ENCODE results near the gene MTREX. TPM values are rescaled to one million over a fixed set of nuclear protein-coding genes. Genes with fewer than 3 reads are reported as not detected.

Gene MTREX
- total and polyA plus RNA-seq, 10 of the 15 experiments (the other 5 are each of a cell fraction or from before 2014, with no cell fraction given) = 20.1 to 102 (median 49.0) TPM

- H3K9me3 ChIP-seq (replicated peaks; ENCODE audit: control insufficient read depth, insufficient read depth, low read length) = peaks cover 12% of the 10 kb centered on the region; the same call in 2 of the 3 replicates
- H3K27me3 ChIP-seq (replicated peaks in 1 of 2; ENCODE audit: control insufficient read depth in 2 of 2, insufficient read depth in 2 of 2, low read length in 1 of 2) = no peaks in the 10 kb centered on the region
- SMC1A ChIA-PET (ENCODE audit: uncharacterized antibody, unreplicated experiment) = interaction anchor here (0.7 to 1.4 kb wide), 6 partner anchors 9 to 534 kb away, joined by 3 to 4 read pairs (median 3); no protein-coding TSS in a partner anchor
- CTCF ChIA-PET = interaction anchor here (0.6 to 1.2 kb wide), 4 partner anchors 20 to 966 kb away, joined by 3 to 5 read pairs (median 3); no protein-coding TSS in a partner anchor
- in situ Hi-C loops (cut with MboI) = no loop called here
- DNase-seq (ENCODE audit: low read depth, low spot score) = no peak
- no peak overlapping the region for H3K4me2 ChIP-seq (ENCODE audit: control insufficient read depth, insufficient read depth)
- 97% methylated on average over 3 of the region's 3 CpGs for WGBS (ENCODE audit: insufficient coverage, insufficient replicate concordance, low lambda C conversion rate, missing lambda C conversion rate)
- no peak overlapping the region for H3K27ac ChIP-seq (ENCODE audit: control insufficient read depth, insufficient read depth)
- ATAC-seq = no peak
- H3K4me1 ChIP-seq (ENCODE audit: control insufficient read depth, insufficient read depth, low read length) = no peaks in the 10 kb centered on the region
- H2AFZ ChIP-seq (ENCODE audit: control insufficient read depth, low read depth, low read length) = no peak overlapping the region
- BruUV-seq (replicated peaks) = no TSS peak
- no peak overlapping the region for H3K4me3 ChIP-seq
- POLR2A ChIA-PET = no interaction called here
- H3K36me3 ChIP-seq (ENCODE audit: control insufficient read depth in 2 of 2, insufficient read depth in 2 of 2, low read length in 1 of 2) = peaks cover 3 to 33% of the 10 kb centered on the region in 2 experiments; a peak in 3 of 4 replicates
- H4K20me1 ChIP-seq (ENCODE audit: control insufficient read depth, insufficient read depth) = no peaks in the 10 kb centered on the region
- intact Hi-C loops (cut with micrococcal nuclease; ENCODE audit: unreplicated experiment) = no loop called here
- RAD21 ChIA-PET (ENCODE audit: unreplicated experiment) = no interaction called here
- H3K9ac ChIP-seq (ENCODE audit: control insufficient read depth, insufficient read depth, low read length) = no peak overlapping the region
- no peak for FAIRE-seq
- no peaks in the 10 kb centered on the region for H3K79me2 ChIP-seq (ENCODE audit: control insufficient read depth, insufficient read depth, low read length)
- TF ChIP-seq MEF2B (IDR thresholded peaks at IDR 0.05; ENCODE audit: partially characterized antibody, poor library complexity, severe bottlenecking) (no peak), NR2C2 (IDR thresholded peaks at IDR 0.05; ENCODE audit: borderline replicate concordance, control insufficient read depth, insufficient read length, low read depth) (no peak), BHLHE40 (IDR thresholded peaks at IDR 0.05; ENCODE audit: borderline replicate concordance in 1 of 2, low read depth in 2 of 2, low read length in 1 of 2) (no peak), ETV6 (conservative IDR thresholded peaks at IDR 0.05 in 1 of 2, IDR thresholded peaks at IDR 0.05 in 1 of 2; ENCODE audit: borderline replicate concordance in 1 of 2, low read depth in 1 of 2) (no peak), NR2C1 (IDR thresholded peaks at IDR 0.05) (no peak), ZNF24 (IDR thresholded peaks at IDR 0.05) (no peak), PBX3 (IDR thresholded peaks at IDR 0.05; ENCODE audit: insufficient replicate concordance, low read depth, low read length) (no peak), LARP7 (IDR thresholded peaks at IDR 0.05) (no peak), CUX1 (IDR thresholded peaks at IDR 0.05; ENCODE audit: insufficient replicate concordance, low read depth, low read length) (no peak), POLR2AphosphoS2 (IDR thresholded peaks at IDR 0.05; ENCODE audit: low read depth, low read length) (no peak), ZBTB40 (IDR thresholded peaks at IDR 0.05; ENCODE audit: borderline replicate concordance) (no peak), CBX5 (IDR thresholded peaks at IDR 0.05; ENCODE audit: low read depth) (no peak), SMC3 (IDR thresholded peaks at IDR 0.05; ENCODE audit: borderline replicate concordance, low read length) (no peak)
These were observed 78.1 kb downstream of the MTREX start for GRCh38 chr5:55385846-55386245.
